ENCODE data around the gene CCDC183.
"Not testable (repeated sequence)": the region's sequence is repeated elsewhere in the genome, so short reads cannot be mapped to it uniquely, and the experiment has no call there.

The CCDC183 gene

GRCh38 chr9:136760834-136761544, 35.1 kb upstream of the CCDC183 start:
- not testable (repeated sequence) for DNase-seq (ENCODE audit: insufficient read length, low spot score); FAIRE-seq
- TF ChIP-seq CTCF (IDR thresholded peaks at IDR 0.05; ENCODE audit: insufficient read depth, missing control alignments) = peak; percentile 66

- no peak for FAIRE-seq
- no peak for TF ChIP-seq CTCF (IDR thresholded peaks at IDR 0.05; ENCODE audit: insufficient read depth, missing control alignments)
- no peak for DNase-seq (ENCODE audit: insufficient read length, low spot score)
These were observed 34.6 kb upstream of the CCDC183 start for GRCh38 chr9:136761545-136761981.

GRCh38 chr9:136762221-136762691, 33.9 kb upstream of the CCDC183 start:
- no peak for TF ChIP-seq CTCF (IDR thresholded peaks at IDR 0.05; ENCODE audit: insufficient read depth, missing control alignments)
- FAIRE-seq (no peak), DNase-seq (ENCODE audit: insufficient read length, low spot score) (no peak)

GRCh38 chr9:136762915-136763648, 33.1 kb upstream of the CCDC183 start:
- DNase-seq (ENCODE audit: insufficient read length, low spot score) (no peak), FAIRE-seq (no peak)
- no peak for TF ChIP-seq CTCF (IDR thresholded peaks at IDR 0.05; ENCODE audit: insufficient read depth, missing control alignments)

- no peak for TF ChIP-seq CTCF (IDR thresholded peaks at IDR 0.05; ENCODE audit: insufficient read depth, missing control alignments)
- DNase-seq (ENCODE audit: insufficient read length, low spot score) (no peak), FAIRE-seq (no peak)
These were observed 32.5 kb upstream of the CCDC183 start for GRCh38 chr9:136763649-136764035.

GRCh38 chr9:136764301-136764891, 31.7 kb upstream of the CCDC183 start, which contains the start of gene LCN15:
Gene LCN15 (minus strand): TSS chr9:136764518. CDS start chr9:136764488, 30 bp downstream.
- TF ChIP-seq CTCF (IDR thresholded peaks at IDR 0.05; ENCODE audit: insufficient read depth, missing control alignments) = no peak
- FAIRE-seq = no peak
- no peak for DNase-seq (ENCODE audit: insufficient read length, low spot score)
